Activated CD4-positive, alpha-beta T cell treated with anti-CD3 and anti-CD28 coated beads, Interleukin-2, Interleukin-4, amounts not matched to agents 100 ng/mL and 50 ng/mL, durations not matched to agents 16 hours and 8 hours (primary cell): ENCODE data around the gene TNFAIP8L1.
"Not testable (repeated sequence)": the region's sequence is repeated elsewhere in the genome, so short reads cannot be mapped to it uniquely, and the experiment has no call there.

Experiments used
- DNase-seq: peaks from one replicate; pipeline ENCODE4 v3.0.0-alpha.2; 2020; ENCODE audit warnings: low spot score

The TNFAIP8L1 gene

GRCh38 chr19:4678881-4679790 lies 39.8 kb downstream of the TNFAIP8L1 start:
- no peak for DNase-seq

- not testable (repeated sequence) for DNase-seq
These were observed 40.7 kb downstream of the TNFAIP8L1 start for GRCh38 chr19:4680021-4680420.

- DNase-seq, result no peak
These were observed 43.3 kb downstream of the TNFAIP8L1 start for GRCh38 chr19:4682417-4683200.

- no peak for DNase-seq
These were observed 45.2 kb downstream of the TNFAIP8L1 start for GRCh38 chr19:4684312-4685095.

GRCh38 chr19:4686700-4687099 lies 47.4 kb downstream of the TNFAIP8L1 start:
- no peak for DNase-seq

- DNase-seq, result no peak
These were observed 48.1 kb downstream of the TNFAIP8L1 start for GRCh38 chr19:4687396-4687795.

GRCh38 chr19:4688587-4688986 lies 49.3 kb downstream of the TNFAIP8L1 start:
- DNase-seq, result no peak

GRCh38 chr19:4689403-4689802 lies 50.1 kb downstream of the TNFAIP8L1 start:
- DNase-seq, result no peak

- no peak for DNase-seq
These were observed 51.0 kb downstream of the TNFAIP8L1 start for GRCh38 chr19:4690361-4690760.

- DNase-seq, result no peak
These were observed 52.1 kb downstream of the TNFAIP8L1 start for GRCh38 chr19:4691373-4691772.

- DNase-seq, result no peak
These were observed 53.1 kb downstream of the TNFAIP8L1 start for GRCh38 chr19:4692251-4693077.

GRCh38 chr19:4693078-4693350 lies 53.7 kb downstream of the TNFAIP8L1 start:
- DNase-seq, result no peak

GRCh38 chr19:4693471-4694121 lies 54.3 kb downstream of the TNFAIP8L1 start:
- DNase-seq, result no peak

- DNase-seq, result no peak
These were observed 55.1 kb downstream of the TNFAIP8L1 start for GRCh38 chr19:4694211-4694987.

- no peak for DNase-seq
These were observed 56.0 kb downstream of the TNFAIP8L1 start for GRCh38 chr19:4695224-4695731.

GRCh38 chr19:4697304-4697703 lies 58.0 kb downstream of the TNFAIP8L1 start:
- DNase-seq, result no peak

GRCh38 chr19:4699826-4700692 lies 60.7 kb downstream of the TNFAIP8L1 start:
- no peak for DNase-seq

GRCh38 chr19:4700693-4700970 lies 61.3 kb downstream of the TNFAIP8L1 start:
- DNase-seq, result no peak

GRCh38 chr19:4701557-4701956 lies 62.2 kb downstream of the TNFAIP8L1 start:
- no peak for DNase-seq
